Keratinocyte (primary cell): ENCODE results near the gene KCNJ8.

Experiments used
- EZH2 ChIP-seq: IDR thresholded peaks from one replicate; pipeline ENCODE4 v1.6.1; 2012; ENCODE audit warnings: inconsistent platforms, mild to moderate bottlenecking, low read length, moderate library complexity
- TF ChIP-seq, protein P1 (sequence below), 3 experiments: IDR thresholded peaks in 1 of 3; conservative IDR thresholded peaks in 1 of 3; optimal IDR thresholded peaks in 1 of 3; 2 replicates in 2 of 3; 3 replicates in 1 of 3; pipeline versions ENCODE3 to v1.5.1; 2011; ENCODE audit warnings: low read length in 3 of 3, mild to moderate bottlenecking in 3 of 3, moderate library complexity in 2 of 3, control low read depth in 1 of 3, inconsistent platforms in 1 of 3; ENCODE audit not compliant: insufficient read depth in 2 of 3; ENCODE audit errors: extremely low read depth in 1 of 3

DNA sequence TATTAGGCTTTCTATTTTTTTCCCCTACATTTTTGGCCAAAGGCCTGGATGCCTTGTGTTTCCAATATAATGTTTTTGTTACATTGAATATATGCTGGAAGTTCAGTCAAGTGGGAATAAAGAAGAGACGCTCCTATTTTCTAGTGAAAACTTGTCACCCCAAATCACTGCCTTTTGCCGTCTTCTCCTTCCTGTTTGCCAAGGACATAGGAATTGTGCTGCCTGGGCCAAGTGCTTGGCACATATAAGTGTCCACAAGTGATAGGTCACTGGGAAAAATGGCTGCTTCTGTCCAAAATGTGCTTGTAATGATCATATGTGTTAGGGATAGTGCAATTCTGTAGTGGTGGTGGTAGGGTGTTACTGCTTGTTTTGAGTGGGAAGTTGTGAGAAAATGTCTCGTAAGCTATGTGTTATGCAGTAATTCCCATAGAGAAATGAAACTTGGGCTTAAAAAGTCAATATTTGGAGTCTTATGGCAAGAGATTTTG, 11.6 kb upstream of the KCNJ8 start:
- TF ChIP-seq, protein P1, sequence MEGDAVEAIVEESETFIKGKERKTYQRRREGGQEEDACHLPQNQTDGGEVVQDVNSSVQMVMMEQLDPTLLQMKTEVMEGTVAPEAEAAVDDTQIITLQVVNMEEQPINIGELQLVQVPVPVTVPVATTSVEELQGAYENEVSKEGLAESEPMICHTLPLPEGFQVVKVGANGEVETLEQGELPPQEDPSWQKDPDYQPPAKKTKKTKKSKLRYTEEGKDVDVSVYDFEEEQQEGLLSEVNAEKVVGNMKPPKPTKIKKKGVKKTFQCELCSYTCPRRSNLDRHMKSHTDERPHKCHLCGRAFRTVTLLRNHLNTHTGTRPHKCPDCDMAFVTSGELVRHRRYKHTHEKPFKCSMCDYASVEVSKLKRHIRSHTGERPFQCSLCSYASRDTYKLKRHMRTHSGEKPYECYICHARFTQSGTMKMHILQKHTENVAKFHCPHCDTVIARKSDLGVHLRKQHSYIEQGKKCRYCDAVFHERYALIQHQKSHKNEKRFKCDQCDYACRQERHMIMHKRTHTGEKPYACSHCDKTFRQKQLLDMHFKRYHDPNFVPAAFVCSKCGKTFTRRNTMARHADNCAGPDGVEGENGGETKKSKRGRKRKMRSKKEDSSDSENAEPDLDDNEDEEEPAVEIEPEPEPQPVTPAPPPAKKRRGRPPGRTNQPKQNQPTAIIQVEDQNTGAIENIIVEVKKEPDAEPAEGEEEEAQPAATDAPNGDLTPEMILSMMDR (optimal IDR thresholded peaks at IDR 0.05 in 1 of 3, IDR thresholded peaks at IDR 0.05 in 1 of 3, conservative IDR thresholded peaks at IDR 0.05 in 1 of 3; ENCODE audit: extremely low read depth in 1 of 3, insufficient read depth in 2 of 3, low read length in 3 of 3) = no peak
- no peak for TF ChIP-seq EZH2
